ENCODE measurements around the gene F8.

DNA sequence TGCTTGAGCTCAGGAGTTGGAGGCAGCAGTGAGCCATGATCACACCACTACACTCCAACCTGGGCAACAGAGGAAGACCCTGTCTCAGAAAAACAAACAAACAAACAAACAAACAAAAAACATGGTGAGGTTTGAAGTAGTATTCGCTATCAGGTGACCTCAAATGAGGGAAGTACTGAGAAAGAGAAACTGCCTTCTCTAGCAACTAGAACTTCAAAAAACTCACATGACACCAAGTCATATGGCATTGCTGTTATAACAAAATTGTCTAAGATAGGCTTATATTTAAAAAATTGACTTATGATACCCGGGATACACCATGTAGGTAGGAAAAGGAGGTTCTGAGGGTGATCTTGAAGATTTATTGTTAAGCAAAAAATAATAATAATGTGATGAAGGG is 227.5 kb downstream of the F8 start:
- TF ChIP-seq POLR2A (IDR thresholded peaks at IDR 0.05), result no peak
- TF ChIP-seq, protein P1, sequence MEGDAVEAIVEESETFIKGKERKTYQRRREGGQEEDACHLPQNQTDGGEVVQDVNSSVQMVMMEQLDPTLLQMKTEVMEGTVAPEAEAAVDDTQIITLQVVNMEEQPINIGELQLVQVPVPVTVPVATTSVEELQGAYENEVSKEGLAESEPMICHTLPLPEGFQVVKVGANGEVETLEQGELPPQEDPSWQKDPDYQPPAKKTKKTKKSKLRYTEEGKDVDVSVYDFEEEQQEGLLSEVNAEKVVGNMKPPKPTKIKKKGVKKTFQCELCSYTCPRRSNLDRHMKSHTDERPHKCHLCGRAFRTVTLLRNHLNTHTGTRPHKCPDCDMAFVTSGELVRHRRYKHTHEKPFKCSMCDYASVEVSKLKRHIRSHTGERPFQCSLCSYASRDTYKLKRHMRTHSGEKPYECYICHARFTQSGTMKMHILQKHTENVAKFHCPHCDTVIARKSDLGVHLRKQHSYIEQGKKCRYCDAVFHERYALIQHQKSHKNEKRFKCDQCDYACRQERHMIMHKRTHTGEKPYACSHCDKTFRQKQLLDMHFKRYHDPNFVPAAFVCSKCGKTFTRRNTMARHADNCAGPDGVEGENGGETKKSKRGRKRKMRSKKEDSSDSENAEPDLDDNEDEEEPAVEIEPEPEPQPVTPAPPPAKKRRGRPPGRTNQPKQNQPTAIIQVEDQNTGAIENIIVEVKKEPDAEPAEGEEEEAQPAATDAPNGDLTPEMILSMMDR (IDR thresholded peaks at IDR 0.05), result no peak
